Spleen (tissue), 7 donors: ENCODE measurements around the gene CEMP1.
A peak's percentile ranks its signal among the peaks of the same experiment; 100 is the strongest.

Experiments used
- POLR2A ChIP-seq, 3 donors: fragments of 450-650 bp; IDR thresholded peaks; one replicate each; pipeline ENCODE4 v1.5.1; 2017; ENCODE audit warnings: antibody characterized with exemption in 3 of 3, mild to moderate bottlenecking in 1 of 3
- POLR2AphosphoS5 ChIP-seq, 3 donors: sonication (generic); formaldehyde crosslinking; IDR thresholded peaks; one replicate each; pipeline ENCODE4 v1.5.1; 2017; ENCODE audit warnings: antibody characterized with exemption in 3 of 3
- TF ChIP-seq, protein P1 (sequence below), 11 experiments: fragments of 200-600 bp in 7 of 11; fragments of 450-650 bp in 4 of 11; sonication (generic) in 4 of 11; IDR thresholded peaks in 8 of 11; conservative IDR thresholded peaks in 3 of 11; 1 replicate in 7 of 11; 2 replicates in 4 of 11; pipeline versions ENCODE4 v1.4.0 to v1.8.0; 2016 to 2021; ENCODE audit warnings: antibody characterized with exemption in 11 of 11, inconsistent platforms in 4 of 11, mild to moderate bottlenecking in 1 of 11
- donor health status: DM: no; HTN: no; CAD: no; lungs with moderate emphysema.
- donor health status: DM: no; HTN: no; CAD: no.
- donor health status: DM: no; HTN: no; CAD: no.

DNA sequence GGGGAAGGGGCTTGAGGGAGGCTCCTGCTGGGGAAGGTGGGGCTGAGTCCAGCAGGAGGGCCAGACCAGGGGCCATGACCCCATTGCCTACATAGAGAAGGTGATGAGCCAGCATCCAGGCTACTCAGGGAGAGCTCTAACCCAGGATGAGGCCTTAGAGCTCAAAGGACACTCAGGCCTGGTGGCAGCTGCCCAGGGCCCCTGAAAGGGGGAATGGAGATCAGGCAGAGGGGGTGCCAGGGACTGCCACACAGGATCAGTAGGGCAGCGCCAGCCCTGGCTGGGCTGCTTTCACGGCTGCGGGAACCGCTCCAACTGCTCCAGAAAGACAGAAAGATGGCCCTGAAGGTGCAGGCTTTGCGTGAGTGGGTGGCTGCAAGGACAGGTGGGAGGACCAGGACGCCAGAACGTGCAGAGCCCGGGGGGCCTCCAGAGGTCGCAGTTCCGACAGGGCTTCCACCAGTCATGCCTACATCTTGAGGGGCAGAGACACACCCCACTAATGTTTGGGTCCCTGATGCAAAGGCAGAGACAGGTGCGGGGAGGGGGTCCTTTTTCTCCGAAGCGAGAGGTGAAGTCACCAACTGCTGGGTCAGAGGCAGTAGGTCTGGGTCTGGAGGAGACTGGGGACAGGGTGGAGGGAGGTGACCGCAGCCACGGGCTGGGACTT is 18.3 kb downstream of the CEMP1 start:
- TF ChIP-seq, protein P1, sequence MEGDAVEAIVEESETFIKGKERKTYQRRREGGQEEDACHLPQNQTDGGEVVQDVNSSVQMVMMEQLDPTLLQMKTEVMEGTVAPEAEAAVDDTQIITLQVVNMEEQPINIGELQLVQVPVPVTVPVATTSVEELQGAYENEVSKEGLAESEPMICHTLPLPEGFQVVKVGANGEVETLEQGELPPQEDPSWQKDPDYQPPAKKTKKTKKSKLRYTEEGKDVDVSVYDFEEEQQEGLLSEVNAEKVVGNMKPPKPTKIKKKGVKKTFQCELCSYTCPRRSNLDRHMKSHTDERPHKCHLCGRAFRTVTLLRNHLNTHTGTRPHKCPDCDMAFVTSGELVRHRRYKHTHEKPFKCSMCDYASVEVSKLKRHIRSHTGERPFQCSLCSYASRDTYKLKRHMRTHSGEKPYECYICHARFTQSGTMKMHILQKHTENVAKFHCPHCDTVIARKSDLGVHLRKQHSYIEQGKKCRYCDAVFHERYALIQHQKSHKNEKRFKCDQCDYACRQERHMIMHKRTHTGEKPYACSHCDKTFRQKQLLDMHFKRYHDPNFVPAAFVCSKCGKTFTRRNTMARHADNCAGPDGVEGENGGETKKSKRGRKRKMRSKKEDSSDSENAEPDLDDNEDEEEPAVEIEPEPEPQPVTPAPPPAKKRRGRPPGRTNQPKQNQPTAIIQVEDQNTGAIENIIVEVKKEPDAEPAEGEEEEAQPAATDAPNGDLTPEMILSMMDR (IDR thresholded peaks at IDR 0.05 in 8 of 11, conservative IDR thresholded peaks at IDR 0.05 in 3 of 11) = peak in 3 of 11 experiments; percentile 5 to 31 (median 9)
- no peak for TF ChIP-seq POLR2A (IDR thresholded peaks at IDR 0.05)
- TF ChIP-seq POLR2AphosphoS5 (IDR thresholded peaks at IDR 0.05) = no peak
